ENCODE results near the gene INO80E. TPM values are rescaled to one million over a fixed set of nuclear protein-coding genes. Genes with fewer than 3 reads are reported as not detected.

The INO80E gene
- total RNA-seq, 1 experiment from 2014 or later, result 89.8 TPM

DNA sequence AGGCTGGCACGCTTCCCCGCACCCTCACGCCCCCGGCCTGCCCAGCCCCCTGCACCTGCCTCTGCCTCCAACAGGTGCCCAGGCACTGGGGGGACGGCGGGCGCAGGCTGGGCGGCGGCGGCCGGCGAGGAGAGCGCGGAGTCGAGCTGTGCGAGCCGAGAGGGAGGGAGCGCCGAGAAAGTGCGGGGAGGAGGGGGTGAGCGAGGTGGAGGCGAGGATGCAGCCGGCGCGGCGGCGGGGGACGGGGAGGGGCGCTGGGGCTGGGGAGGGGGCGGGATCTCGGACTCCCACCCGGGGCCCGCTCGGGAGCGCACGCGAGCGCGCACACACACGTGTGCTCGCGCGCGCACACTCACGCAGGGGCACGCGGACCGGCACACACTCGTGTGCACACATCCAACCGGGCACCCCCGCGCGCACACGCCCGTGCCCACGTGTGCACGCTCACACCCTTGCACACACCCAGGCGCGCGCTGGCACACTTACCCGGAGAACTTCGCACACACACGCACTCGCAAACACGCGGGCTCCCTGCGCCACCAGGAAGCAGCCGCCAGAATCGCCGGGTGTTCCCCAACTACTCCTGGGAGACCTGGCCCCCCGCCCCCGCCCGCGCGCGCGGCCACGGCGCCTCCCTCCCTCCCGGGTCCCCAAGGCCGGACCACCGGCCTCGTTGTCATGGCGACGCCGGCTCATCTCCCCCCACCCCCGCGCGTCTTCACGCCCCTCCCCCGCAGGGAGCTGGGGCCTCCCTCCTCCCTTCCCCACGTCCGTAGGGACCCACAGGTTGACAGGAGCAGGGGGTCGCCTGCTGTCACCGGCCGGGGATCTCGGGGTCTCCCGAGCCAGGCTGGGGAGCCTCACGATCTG is 15.0 kb downstream of the INO80E start, which contains the start of gene DOC2A:
TSS of gene DOC2A (minus strand) at position 184 of the 870 bp plus-strand sequence. CDS start 805 bp downstream, outside the sequence.
- no peak within 1 kb of the TSS for H3K9ac ChIP-seq (ENCODE audit: low read length)
- BruUV-seq (replicated peaks), result no TSS peak

More for the DNA sequence above, 15.0 kb downstream of the INO80E start, which contains the start of gene DOC2A:
- Histone ChIP-seq H2AFZ (ENCODE audit: low read depth, low read length, poor library complexity, severe bottlenecking) (no peak within 1 kb of the TSS), H3K4me3 (replicated peaks in 1 of 2; ENCODE audit: low read depth in 1 of 2, low read length in 2 of 2) (no peak within 1 kb of the TSS), H3K9me2 (ENCODE audit: insufficient read depth) (no peaks in the 10 kb centered on the region), H3K27ac (ENCODE audit: low read depth, low read length) (no peak within 1 kb of the TSS), H3K36me3 (ENCODE audit: control insufficient read depth in 1 of 2, insufficient read depth in 2 of 2, low read length in 2 of 2) (no peaks in the 10 kb centered on the region; a peak in 1 of 4 replicates), H4K20me1 (ENCODE audit: insufficient read depth) (no peaks in the 10 kb centered on the region), H3K9me3 (ENCODE audit: control insufficient read depth in 1 of 2, insufficient read depth in 1 of 2, low read depth in 1 of 2, low read length in 2 of 2) (no peaks in the 10 kb centered on the region), H3K27me3 (ENCODE audit: insufficient read depth, low read length) (no peaks in the 10 kb centered on the region), H3K79me2 (ENCODE audit: insufficient read depth, low read length) (no peaks in the 10 kb centered on the region), H3K4me2 (ENCODE audit: low read length) (no peak within 1 kb of the TSS), H3K4me1 (ENCODE audit: control insufficient read depth in 1 of 2, insufficient read depth in 2 of 2, low read length in 2 of 2) (no peaks in the 10 kb centered on the region)
- TF ChIP-seq, protein P1, sequence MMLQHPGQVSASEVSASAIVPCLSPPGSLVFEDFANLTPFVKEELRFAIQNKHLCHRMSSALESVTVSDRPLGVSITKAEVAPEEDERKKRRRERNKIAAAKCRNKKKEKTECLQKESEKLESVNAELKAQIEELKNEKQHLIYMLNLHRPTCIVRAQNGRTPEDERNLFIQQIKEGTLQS (IDR thresholded peaks at IDR 0.05), result no peak
- TF ChIP-seq SRF (IDR thresholded peaks at IDR 0.05; ENCODE audit: low read depth) (no peak), FOSL1 (IDR thresholded peaks at IDR 0.05; ENCODE audit: low read depth) (no peak), SIN3A (IDR thresholded peaks at IDR 0.05; ENCODE audit: low read depth) (no peak), POLR2AphosphoS5 (IDR thresholded peaks at IDR 0.05; ENCODE audit: low read depth, low read length) (no peak), ZFX (IDR thresholded peaks at IDR 0.05) (no peak), ZNF274 (IDR thresholded peaks at IDR 0.05; ENCODE audit: low read depth, low read length) (no peak), CBX3 (IDR thresholded peaks at IDR 0.05; ENCODE audit: low read depth) (no peak), REST (IDR thresholded peaks at IDR 0.05; ENCODE audit: low read depth) (no peak), ELF1 (IDR thresholded peaks at IDR 0.05; ENCODE audit: borderline replicate concordance, low read depth) (no peak), TCF7L2 (IDR thresholded peaks at IDR 0.05; ENCODE audit: borderline replicate concordance, extremely low read depth, insufficient read depth, insufficient read length) (no peak), POLR2A (IDR thresholded peaks at IDR 0.05; ENCODE audit: borderline replicate concordance, extremely low read depth, insufficient read depth, insufficient read length) (no peak), SP1 (IDR thresholded peaks at IDR 0.05; ENCODE audit: low read depth) (no peak), YY1 (IDR thresholded peaks at IDR 0.05; ENCODE audit: extremely low read depth, insufficient replicate concordance, low read depth, low read length) (no peak), EZH2phosphoT487 (IDR thresholded peaks at IDR 0.05; ENCODE audit: borderline replicate concordance) (no peak), RAD21 (IDR thresholded peaks at IDR 0.05; ENCODE audit: low read depth) (no peak)
- TF ChIP-seq, protein P2, sequence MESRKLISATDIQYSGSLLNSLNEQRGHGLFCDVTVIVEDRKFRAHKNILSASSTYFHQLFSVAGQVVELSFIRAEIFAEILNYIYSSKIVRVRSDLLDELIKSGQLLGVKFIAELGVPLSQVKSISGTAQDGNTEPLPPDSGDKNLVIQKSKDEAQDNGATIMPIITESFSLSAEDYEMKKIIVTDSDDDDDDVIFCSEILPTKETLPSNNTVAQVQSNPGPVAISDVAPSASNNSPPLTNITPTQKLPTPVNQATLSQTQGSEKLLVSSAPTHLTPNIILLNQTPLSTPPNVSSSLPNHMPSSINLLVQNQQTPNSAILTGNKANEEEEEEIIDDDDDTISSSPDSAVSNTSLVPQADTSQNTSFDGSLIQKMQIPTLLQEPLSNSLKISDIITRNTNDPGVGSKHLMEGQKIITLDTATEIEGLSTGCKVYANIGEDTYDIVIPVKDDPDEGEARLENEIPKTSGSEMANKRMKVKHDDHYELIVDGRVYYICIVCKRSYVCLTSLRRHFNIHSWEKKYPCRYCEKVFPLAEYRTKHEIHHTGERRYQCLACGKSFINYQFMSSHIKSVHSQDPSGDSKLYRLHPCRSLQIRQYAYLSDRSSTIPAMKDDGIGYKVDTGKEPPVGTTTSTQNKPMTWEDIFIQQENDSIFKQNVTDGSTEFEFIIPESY (IDR thresholded peaks at IDR 0.05; ENCODE audit: extremely low read depth, insufficient replicate concordance, low read length), result no peak
- TF ChIP-seq, protein P3, sequence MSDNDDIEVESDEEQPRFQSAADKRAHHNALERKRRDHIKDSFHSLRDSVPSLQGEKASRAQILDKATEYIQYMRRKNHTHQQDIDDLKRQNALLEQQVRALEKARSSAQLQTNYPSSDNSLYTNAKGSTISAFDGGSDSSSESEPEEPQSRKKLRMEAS (IDR thresholded peaks at IDR 0.05), result no peak
- TF ChIP-seq, protein P4, sequence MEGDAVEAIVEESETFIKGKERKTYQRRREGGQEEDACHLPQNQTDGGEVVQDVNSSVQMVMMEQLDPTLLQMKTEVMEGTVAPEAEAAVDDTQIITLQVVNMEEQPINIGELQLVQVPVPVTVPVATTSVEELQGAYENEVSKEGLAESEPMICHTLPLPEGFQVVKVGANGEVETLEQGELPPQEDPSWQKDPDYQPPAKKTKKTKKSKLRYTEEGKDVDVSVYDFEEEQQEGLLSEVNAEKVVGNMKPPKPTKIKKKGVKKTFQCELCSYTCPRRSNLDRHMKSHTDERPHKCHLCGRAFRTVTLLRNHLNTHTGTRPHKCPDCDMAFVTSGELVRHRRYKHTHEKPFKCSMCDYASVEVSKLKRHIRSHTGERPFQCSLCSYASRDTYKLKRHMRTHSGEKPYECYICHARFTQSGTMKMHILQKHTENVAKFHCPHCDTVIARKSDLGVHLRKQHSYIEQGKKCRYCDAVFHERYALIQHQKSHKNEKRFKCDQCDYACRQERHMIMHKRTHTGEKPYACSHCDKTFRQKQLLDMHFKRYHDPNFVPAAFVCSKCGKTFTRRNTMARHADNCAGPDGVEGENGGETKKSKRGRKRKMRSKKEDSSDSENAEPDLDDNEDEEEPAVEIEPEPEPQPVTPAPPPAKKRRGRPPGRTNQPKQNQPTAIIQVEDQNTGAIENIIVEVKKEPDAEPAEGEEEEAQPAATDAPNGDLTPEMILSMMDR (IDR thresholded peaks at IDR 0.05 in 2 of 3, conservative IDR thresholded peaks at IDR 0.05 in 1 of 3; ENCODE audit: borderline replicate concordance in 1 of 3, insufficient read depth in 1 of 3, low read depth in 2 of 3, low read length in 2 of 3), result no peak
- ChIA-PET CTCF (no interaction called here), POLR2A (no interaction called here), RAD21 (ENCODE audit: low non-redundant PET in 1 of 2, low total read pairs in 2 of 2, uncharacterized antibody in 2 of 2, unreplicated experiment in 2 of 2) (no interaction called here)
- DNase-seq (ENCODE audit: low read depth, low spot score) (no peak), ATAC-seq (no peak)
- intact Hi-C loops (cut with micrococcal nuclease), result no loop called here

Data from HCT116 (cell line).